HG03103 (cell line): ENCODE data around the gene MRPS26.
"Not testable (repeated sequence)": the region's sequence is repeated elsewhere in the genome, so short reads cannot be mapped to it uniquely, and the experiment has no call there.

ENCODE experiments used
- ATAC-seq: cut with Tn5 transposase; IDR thresholded peaks from one replicate; pipeline ENCODE4 v1.9.1; 2021; ENCODE audit warnings: low read depth; ENCODE audit not compliant: unreplicated experiment

MRPS26 gene

DNA sequence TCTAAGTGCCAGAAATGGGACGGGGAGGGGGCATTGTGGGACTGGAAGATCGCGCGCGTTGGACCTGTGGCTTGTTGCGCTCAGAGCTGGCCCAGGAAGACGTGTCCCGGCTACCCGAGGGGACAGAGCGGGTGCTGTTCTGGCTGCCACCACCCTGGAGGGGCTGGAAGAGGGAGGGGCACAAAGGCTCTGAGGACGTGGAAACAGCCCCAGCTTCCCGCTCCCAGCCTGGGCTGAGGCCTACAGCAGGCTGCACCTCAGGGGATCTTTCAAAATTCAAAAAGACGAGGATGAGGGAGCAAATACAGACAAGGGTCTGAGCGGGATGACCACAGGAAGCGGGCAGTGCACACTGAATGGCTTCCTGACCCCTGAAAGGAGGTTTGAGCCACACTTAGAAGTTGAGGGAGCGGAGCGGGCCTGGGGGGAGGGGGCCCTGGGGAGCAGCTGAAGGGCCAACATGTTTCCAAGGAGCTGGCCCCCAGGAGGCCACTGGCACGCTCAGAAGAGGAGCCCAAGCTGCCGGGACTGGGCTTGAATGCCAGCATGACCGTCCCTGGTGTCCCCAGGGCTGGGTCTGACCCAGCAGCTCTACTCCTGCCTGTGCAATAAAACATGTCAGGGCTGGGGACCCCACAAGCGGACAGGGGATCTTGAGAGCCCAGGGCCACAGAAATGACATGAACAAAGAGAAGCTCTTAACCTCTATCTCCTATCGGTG lies 26.8 kb downstream of the MRPS26 start:
- no peak for ATAC-seq

DNA sequence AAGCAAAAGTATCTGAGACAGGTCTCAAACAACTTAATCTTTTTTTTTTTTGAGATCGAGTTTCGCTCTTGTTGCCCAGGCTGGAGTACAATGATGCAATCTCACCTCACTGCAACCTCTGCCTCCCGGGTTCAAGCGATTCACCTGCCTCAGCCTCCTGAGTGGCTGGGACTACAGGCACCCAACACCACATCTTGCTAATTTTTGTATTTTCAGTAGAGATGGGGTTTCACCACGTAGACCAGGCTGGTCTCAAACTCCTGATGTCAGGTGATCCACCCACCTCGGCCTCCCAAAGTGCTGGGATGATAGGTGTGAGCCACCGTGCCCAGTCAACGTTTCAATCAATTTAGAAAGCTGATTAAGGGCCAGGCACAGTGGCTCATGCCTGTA lies 27.4 kb downstream of the MRPS26 start:
- not testable (repeated sequence) for ATAC-seq

DNA sequence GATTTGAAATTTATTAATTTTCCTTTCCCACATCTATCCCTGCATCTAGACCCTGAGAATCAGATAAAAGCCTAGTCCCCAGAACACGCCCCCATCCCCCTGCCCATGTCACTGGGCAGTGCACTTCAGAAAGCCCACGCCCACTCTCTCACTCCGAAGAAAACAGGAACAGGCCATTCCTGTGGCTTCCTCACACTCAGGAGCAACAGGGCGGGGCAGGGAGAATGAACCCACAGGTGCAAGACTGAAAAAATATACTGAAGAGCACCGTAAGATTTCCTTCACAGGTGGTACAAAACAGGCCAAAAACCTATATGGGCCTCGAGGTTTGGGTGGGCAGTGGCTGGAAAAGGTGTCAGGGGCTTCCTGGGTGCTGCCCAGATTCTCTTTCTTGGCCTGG lies 29.0 kb downstream of the MRPS26 start:
- no peak for ATAC-seq

DNA sequence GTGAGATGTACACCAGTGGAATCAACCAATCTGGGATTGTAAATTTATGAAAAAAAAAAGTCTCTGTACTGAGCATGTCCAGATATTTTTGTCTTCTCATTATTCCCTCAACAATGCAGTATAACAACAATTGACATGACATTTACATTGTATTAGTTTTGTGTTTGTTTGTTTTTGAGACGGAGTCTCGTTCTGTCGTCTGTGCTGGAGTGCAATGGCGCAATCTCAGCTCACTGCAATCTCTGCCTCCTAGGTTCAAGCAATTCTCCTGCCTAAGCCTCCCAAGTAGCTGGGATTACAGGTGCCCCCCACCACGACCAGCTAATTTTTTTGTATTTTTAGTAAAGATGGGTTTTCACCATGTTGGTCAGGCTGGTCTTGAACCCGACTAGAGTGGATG lies 29.5 kb downstream of the MRPS26 start:
- ATAC-seq: not testable (repeated sequence)

DNA sequence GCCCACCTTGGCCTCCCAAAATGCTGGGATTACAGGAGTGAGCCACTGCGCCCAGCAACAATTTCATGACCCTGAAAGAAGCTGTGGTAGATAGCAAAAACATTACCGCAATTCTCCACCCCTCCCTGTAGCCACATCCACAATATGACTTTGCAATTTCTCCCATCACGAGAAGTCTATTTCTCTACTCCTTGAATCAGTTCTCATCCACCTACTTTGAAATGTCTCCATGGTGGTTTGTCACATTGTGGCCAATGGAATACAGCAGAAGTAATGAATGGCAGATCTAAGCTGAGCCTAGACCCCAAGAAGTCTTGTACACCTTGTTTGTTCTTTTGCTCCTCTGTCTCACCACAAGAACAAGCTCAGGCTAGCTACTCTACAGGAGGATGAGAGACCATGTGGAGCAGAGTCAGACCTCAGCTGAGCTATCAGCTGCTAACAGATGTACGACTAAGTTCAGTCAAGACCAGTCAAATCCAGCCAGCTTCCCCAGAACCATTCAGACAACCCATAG lies 31.8 kb downstream of the MRPS26 start:
- ATAC-seq: no peak

DNA sequence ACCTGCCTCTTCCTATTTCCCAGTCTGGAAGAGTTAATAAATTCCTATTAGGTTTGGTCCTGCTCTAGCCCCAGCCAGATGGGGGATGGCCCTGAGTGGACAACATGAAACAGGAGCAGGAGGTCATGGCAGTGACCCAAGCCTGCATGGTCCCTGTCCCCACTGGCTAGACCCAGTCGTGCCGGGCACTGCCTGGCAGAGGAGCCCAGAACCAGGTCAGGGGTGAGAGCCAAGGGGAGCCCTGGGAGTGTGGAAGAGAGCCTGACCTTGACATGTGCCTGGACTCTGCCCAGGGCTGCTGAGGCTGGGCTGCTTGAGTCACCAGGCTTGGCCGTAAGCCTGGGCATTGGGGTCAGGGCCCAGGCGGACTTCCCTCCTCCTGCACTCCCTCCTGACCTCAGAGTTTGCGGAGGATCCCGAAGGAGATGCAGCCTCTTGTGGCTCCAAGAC lies 35.1 kb downstream of the MRPS26 start:
- ATAC-seq: no peak

DNA sequence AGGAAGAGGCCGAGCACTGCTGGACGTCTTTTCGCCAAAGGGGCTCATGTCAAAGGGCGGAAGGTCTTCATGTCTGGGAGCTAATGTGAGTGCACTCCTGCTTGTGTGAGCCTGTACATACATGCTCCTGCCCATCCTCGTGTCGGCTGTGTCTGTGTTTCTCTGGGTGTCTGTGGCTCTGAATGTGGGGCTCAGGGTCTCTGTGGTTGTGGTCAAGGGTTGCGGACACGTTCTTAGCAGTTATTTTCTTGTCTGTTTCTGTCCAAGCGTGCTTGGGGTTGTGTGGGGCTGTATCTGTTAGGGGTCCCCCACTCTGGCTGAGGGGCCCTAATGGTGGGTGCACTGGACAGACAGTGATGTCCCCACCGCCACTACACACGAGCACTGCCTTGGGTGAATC lies 35.8 kb downstream of the MRPS26 start:
- no peak for ATAC-seq

DNA sequence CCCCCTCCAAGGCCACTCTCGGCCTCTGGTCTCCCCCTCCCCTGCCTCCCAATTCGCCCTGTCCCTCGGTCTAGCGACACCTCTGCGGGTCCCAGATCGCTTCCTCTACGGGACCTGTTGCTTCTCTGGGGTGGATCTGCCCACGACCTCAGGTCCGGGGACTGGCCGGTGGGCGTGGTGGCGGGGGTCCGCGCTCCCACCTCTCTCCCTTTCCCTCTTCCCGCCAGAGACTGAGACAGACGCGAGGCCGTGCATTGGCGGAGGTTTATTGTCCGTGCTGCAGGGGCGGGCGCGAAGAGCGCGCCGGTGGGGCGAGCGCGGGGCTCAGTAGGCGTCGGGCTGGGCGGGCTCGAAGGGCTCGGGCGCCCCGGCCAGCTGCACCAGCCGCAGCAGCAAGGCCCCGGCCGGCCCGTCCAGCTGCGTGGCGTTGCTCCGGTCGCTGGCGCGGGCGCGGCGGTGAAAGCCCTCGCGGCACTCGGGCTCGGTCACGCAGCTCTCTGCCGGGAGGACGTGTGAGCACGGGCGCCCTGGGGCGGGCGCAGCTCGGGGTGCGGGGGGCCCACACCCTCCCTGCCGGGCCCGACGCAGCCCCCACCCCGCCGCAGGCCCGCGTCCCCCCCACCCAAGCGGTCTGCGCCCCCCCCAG lies 36.6 kb downstream of the MRPS26 start:
- ATAC-seq: no peak

DNA sequence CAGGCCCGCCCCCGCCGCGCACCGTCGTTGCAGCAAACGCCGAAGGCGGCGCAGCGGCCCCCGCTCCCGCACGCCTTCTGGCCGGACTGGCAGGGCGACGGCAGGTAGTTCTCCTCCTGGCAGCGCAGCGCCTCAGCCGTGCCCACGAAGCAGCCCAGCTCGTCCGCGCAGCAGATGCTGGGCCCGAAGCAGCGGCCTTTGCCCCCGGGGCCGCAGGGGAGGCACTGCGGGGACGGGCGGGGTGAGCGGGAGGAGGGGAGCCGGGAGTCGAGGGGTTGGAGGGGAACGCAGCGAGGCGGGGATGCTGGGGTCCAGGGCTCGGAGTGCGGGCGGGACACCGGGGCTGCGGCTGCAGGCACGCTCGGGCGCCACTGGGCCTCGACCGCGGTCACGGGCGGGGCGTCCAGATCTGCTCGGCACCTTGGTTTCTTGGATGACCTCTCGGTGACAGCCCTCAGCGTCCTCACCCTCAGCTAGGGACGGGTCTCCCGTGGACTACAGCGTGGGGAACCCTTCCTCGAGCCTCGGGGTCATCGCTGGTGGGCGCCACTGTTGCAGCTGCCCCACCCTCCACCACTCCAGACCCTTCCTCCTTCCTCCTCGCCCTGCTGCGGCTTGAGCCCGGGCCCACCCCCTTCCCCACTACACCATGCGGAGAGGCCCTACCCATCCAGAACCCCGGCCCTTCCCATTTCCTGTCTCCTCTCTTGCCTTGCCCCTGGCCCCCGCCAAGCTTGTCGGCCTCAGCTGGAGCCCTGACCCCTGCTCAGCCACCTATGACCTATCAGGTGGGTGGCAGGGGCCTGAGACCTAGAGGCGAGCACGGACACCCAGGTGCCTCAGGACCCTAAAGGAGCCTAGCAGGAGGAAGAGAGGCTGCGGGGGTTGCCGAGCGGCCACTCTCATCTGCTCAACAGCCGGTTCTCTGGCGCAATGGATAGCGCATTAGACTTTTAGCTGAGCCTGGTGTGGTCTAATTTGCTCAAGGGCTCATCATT lies 37.4 kb downstream of the MRPS26 start:
- no peak for ATAC-seq

DNA sequence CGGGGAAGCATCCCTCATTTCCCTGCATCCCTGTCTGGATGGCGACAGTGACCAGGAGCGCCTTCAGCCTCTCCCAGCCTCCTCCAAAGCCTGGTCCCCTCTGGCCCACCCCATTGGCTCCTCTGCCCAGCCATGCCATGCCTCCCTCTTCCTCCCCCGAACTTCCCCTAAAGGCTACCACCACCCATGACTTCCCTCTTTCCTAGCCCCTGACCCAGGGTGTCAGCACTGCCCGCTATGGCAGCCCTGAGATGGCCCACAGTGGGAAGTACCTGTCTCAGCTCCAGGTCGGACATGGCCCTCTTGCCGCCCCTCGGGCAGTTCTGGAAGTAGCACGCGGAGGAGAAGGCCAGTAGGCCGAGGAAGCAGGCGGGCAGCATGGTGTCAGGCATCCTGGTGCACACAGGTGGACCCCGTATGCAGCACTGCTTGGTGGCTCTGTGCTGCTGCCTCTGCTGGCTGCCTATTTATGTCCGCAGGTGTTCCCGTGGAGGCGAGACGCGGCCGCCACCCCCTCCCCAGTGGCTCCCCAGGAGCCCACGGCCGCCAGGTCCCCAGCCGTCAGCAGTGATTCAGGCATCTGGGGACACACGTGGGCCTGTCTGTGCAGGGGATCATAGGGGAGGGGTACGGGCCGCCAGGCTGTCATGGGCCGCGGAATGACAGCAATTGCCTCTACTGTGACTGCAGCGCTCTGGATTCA lies 38.6 kb downstream of the MRPS26 start, which contains the start of gene AVP:
TSS of gene AVP (minus strand) at position 442 of the 703 bp plus-strand sequence. CDS start at position 392, 50 bp downstream.
- ATAC-seq: no peak

DNA sequence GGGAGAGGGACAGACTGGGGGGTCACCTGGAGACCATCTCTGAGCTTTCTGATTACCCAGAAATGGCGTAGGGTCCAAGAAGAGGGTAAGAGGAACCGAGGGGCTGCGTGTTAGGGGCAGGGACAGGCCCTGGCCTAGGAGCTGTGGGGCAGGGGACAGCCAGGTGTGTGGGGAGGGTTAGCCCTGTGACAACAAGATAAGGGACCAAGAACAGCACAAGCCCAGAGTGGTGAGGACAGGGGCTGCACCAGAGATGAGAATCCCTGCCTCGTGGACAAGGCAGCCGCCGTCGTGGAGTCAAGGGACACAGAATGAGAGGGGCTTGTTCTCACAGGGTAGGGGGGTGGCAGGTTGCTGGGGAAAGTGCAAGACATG lies 39.1 kb downstream of the MRPS26 start:
- ATAC-seq: no peak

DNA sequence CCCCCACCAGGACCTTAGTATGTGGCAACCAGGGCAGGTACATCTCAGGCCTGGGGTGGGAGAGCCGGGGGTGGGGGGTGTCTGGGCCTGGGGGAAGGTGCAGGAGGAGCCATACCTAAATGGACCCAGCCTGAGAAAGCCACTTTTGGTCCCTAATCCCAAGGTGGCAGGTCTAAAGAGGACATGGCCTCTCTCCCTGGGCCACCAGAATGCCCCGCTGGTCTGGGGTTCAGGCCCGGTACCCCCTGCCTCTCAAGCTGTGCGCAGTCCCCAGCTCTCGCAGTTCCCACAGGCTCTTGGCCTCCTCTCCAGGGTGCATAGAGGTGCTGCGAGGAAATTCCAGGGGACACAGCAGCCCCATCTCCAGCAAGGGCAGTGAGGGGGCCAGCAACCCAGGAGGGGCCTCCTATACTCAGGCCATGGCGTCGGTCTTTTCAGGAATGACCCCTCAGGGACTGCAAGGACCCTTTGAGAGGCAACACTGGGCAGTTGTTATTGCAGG lies 39.8 kb downstream of the MRPS26 start:
- ATAC-seq: no peak

DNA sequence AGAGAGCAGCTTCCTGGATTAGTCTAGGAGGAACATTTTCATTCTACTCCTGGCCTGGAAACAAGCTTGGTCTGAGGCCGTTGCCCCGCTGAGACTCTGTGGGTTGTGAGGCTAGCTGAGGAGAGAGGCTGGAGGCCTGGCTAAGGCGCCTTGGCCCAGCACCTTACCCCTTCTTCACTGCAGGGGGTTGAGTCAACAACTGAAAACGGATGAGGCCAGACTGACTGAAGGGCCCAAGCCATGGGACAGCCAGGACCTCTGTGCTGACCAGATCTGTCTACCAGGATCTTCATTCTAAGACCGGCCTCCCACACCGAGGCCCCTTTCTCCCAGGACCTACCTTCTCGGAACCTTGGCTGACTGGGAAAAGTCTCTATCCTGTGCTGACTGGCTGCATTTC lies 42.2 kb downstream of the MRPS26 start:
- ATAC-seq: no peak

DNA sequence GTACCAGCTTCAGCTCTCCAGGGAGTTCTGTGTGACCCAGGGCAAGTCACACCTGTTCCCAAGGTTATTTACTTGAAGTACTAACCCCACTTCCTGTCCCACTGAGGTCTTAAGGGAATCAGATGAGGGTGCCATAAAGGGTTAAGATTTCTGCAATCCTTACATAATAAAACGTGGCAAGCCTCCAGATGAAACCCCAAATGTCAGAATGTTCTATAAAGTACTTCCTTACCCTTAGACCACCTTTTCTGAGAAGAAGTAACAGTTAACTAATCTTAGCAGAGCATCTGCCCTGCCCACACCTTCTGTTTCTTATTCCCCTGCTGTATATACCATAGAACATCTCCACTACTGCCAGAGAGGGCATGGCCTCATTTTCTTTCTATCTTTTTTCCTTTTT lies 44.7 kb downstream of the MRPS26 start:
- ATAC-seq: no peak

DNA sequence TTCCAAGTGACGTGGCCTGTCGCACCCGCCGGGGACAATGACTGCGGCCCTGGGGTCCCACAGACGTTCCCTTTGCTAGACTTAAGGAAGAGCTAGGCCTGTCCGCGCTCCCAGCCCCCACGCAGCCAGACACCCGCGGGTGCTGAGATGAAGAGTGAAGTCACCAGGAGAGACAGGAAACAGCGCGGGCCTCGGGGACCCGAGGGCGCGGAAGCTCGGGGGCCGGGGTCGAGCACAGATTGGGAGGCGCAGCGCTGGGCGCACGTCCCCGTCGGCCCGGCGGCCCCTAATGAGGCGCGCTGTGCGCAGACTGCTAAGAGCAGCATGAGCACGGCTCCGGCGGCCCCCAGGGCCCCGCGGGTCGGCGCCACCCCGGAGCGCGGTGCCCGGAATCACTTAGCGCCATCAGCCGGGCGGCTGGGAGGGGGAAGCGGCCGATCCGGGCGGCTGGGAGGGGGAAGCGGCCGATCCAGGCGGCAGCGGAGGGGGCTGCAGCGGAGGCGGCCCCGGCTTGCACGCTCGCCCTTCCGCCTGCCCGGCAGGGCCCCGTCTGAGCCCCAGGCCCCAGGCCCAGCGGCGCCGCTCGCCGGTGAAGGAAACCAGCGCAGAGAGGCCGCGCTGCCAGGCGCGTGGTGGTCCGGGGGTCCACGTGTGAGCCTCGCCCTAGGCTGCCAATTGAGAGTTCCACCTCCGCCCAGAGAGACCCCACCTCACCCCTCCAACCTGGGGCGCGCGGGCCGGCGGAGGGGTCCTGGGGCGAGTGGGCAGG lies 46.9 kb downstream of the MRPS26 start:
- ATAC-seq: no peak

DNA sequence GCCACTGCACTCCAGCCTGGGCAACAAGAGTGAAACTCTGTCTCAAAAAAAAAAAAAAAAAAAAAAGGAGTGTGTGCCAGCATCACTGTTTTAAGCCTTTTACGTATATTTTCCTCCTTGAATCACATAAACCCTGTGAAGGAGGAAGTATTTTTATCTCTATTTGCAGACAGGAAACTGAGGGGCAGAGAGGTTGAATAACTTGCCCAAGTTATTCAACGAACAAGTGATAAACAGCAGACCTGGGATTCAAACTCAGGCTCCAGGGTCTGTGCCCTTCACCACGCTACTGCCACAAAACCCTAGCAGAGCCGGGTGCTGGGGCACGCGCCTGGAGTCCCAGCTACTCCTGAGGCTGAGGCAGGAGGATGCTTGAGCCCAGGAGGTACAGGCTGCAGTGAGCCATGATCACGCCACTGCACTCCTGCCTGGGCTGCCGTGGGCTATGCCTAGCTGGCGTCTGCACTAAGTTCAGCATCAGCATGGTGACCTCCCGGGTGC lies 48.1 kb downstream of the MRPS26 start:
- no peak for ATAC-seq

DNA sequence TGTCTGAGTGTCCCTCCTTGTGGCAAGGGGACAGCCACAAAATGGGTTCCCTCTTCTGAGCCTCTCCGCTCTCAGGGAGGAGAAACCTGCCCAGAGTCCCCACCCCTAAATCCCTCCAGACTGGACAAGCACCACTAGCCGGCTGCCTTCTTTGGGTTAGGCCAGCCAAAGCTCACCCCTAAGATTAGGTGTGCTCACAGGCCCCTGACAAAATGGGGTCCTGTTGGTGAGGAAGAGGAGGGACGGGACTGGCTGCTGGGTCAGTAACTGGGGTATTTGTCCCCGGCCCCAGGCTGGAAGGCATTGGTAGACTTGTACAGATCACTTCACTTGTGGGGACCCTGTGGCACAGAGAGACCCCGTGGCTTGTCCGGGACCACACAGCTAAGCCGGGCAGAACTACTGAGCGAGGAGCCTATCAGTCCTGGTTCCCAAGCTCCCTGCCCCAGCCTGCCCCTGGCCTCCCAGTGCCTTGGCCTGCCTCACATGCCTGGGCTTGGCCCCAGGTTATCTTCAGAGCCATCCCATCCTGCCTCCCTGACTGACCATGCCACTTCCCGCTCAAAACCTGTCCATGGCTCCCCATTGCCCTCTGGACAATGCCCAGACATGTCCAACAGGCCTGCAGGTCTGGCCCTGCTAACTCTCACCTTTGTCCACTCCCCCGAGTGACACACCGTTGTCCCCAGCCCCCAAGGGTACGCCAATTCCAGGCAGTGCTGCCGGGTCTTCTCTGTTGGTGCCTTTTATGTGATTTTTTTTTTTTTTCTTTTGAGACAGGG lies 49.2 kb downstream of the MRPS26 start:
- ATAC-seq: no peak
